PC-9 (cell line): ENCODE results near the gene CREBL2.

ENCODE experiments used
- CTCF ChIP-seq: fragments of 200-600 bp; sonication (generic); conservative IDR thresholded peaks from 2 replicates; pipeline ENCODE4 v1.6.1; 2017; ENCODE audit warnings: mixed run types, antibody characterized with exemption, mild to moderate bottlenecking, moderate library complexity
- EZH2 ChIP-seq: fragments of 200-600 bp; sonication (generic); IDR thresholded peaks from 2 replicates; pipeline ENCODE4 v1.8.0; 2017; ENCODE audit warnings: antibody characterized with exemption, low read depth

DNA sequence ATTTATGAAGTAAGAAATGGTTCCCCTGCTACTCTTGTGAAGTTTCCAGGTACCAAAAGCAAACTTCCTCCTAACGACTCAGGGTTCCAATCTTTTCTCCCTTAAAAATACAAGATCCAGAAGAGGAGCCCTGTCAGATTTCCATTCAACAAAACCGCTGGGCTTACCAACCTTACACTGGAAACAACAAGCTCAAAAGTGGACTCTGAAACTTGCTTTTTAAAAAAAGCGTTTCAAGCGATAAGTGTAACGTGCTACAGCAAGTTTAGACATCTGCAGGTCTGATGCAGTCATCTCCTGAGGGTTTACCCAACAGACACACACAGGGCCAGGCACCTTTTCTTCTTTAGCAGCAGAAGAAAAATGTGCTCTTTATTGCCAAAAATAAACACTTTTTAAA is 6.9 kb upstream of the CREBL2 start:
- TF ChIP-seq CTCF (no peak), EZH2 (no peak)
